AG08395 (cell line): ENCODE data around the gene CD151.

Experiments used
- DNase-seq: peaks from one replicate; pipeline ENCODE4 v3.0.0; 2012; ENCODE audit warnings: mixed read lengths, low spot score

CD151 gene

GRCh38 chr11:832529-833113 is at the start of gene CD151:
Gene CD151 (plus strand): TSS chr11:832952. CDS start chr11:836070, 3,118 bp downstream.
- peak; percentile 76 for DNase-seq

- DNase-seq: peak; percentile 81
Observed at GRCh38 chr11:783581-784015, 49.2 kb upstream of the CD151 start.

- DNase-seq: no peak
Observed at GRCh38 chr11:786235-787083, 46.3 kb upstream of the CD151 start.

GRCh38 chr11:787084-787675 is 45.6 kb upstream of the CD151 start:
- no peak for DNase-seq

- DNase-seq: no peak
Observed at GRCh38 chr11:788009-788640, 44.6 kb upstream of the CD151 start.

GRCh38 chr11:788953-789940 is 43.5 kb upstream of the CD151 start:
- DNase-seq: no peak

- DNase-seq: peak; percentile 75
Observed at GRCh38 chr11:789943-790342, 42.8 kb upstream of the CD151 start, which contains the start of gene CEND1. Gene CEND1 (minus strand): TSS chr11:790090. CDS start chr11:788576, 1,514 bp downstream.

- no peak for DNase-seq
Observed at GRCh38 chr11:790721-791564, 41.8 kb upstream of the CD151 start.

- no peak for DNase-seq
Observed at GRCh38 chr11:791658-792534, 40.9 kb upstream of the CD151 start.

- DNase-seq: no peak
Observed at GRCh38 chr11:792535-792821, 40.3 kb upstream of the CD151 start.

- DNase-seq: no peak
Observed at GRCh38 chr11:792873-793272, 39.9 kb upstream of the CD151 start.

- no peak for DNase-seq
Observed at GRCh38 chr11:793556-793955, 39.2 kb upstream of the CD151 start.

- DNase-seq: no peak
Observed at GRCh38 chr11:794013-794765, 38.6 kb upstream of the CD151 start.

- DNase-seq: no peak
Observed at GRCh38 chr11:794766-795633, 37.8 kb upstream of the CD151 start.

- peak; percentile 93 for DNase-seq
Observed at GRCh38 chr11:795634-796564, 36.9 kb upstream of the CD151 start.

- no peak for DNase-seq
Observed at GRCh38 chr11:796565-797295, 36.0 kb upstream of the CD151 start.
